DMS53 (cell line): Measurements from ENCODE around the gene GALNT18.

Experiments used
- DNase-seq: peaks from one replicate; lab custom pipeline; 2025; lab: John Stamatoyannopoulos, UW

Gene GALNT18

DNA sequence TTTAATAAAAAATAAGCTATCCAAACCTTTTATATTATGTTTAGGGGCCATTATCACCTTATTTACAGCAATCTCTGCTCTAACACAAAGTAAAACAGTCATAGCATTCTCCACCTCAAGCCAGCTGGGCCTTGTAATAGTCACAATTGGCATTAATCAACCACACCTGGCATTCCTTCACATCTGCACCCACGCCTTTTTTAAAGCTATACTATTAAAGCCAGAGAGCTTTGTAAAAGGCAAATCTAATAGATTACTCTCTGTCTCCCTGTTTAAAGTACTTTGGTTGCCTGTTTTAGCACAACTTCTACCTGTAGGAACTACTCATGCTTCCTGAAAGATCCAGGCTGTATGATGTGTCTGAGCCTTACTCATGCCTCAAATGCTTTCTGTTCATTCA is 381.8 kb downstream of the GALNT18 start:
- DNase-seq, result no peak

DNA sequence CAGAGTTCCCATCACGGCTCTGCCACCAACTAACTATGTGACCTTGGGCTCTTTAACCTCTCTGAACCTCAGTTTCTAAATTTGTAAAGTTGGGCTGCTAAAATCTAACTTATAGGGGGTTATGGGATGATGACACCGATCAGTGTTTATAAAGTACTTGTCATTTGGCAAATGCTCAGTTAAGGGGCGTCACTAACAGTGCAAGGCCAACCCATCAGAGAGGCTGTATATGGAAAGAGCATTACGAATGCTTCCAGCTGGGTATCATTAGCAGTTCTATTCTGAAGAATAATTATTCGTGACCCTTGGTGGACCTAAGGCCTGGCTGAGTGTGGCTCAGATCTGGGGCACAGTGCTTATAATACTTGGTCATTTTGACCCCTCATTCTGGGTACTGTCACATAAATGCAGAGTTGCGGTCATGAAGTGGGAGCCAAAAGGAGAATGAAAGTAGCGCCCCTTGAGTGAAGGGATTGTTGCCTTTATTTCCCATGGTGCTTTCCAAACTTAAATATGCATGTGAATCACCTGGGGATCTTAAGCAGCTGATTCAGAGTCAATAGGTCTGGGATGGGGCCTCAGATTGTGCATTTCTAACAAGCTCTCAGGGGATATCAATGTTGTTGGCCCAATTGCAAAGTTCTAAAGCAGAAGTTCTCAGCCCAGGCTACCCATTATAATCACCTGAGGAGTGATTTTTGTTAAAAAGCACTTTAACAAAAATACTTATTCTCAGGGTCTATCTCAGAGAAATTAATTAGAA is 384.6 kb downstream of the GALNT18 start:
- no peak for DNase-seq

DNA sequence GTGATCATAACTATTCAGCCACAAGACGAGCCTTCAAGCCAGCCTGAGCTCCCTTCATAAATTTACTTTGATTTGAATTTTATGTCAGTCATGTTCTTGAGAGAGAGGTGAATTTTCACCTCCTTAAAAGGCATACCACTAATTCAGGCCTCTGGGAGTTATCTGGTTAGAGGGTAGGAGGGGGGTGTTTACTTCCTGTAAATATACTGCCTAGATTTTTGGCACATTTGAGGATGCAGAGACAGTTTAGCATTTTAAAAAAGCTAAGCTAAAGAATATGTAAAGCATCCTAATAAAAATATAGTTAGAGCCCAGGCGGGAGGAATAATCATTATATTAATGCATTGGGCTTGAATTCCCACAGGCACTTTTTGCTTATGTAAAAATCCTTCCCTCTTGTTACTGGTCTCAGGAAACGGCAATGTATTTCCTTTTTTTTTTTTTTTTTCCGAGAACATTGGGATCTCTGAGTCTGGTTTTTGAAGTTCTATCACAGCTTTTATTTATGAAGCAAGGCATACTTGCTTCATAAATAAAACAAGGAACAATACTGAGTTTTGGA is 385.2 kb downstream of the GALNT18 start:
- DNase-seq, result no peak

DNA sequence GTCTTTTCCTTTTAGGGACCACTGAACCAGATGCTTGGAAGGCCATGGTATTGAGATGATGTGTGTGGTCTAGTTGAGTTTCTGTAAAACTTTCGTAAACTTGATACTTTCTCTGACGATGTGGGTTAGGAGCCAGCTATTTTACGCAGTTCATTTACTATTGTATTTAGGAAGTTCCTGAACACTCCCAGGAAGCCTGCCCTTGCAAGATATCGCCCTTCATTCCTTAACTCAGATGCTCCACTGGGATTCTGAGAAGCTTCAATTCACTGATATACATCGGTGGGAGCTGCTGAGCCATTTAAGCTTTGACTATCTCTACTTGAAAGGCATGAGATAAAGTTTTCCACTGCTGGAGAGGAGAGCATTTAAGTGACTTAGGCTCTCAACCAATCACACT is 390.0 kb downstream of the GALNT18 start:
- DNase-seq, result no peak

DNA sequence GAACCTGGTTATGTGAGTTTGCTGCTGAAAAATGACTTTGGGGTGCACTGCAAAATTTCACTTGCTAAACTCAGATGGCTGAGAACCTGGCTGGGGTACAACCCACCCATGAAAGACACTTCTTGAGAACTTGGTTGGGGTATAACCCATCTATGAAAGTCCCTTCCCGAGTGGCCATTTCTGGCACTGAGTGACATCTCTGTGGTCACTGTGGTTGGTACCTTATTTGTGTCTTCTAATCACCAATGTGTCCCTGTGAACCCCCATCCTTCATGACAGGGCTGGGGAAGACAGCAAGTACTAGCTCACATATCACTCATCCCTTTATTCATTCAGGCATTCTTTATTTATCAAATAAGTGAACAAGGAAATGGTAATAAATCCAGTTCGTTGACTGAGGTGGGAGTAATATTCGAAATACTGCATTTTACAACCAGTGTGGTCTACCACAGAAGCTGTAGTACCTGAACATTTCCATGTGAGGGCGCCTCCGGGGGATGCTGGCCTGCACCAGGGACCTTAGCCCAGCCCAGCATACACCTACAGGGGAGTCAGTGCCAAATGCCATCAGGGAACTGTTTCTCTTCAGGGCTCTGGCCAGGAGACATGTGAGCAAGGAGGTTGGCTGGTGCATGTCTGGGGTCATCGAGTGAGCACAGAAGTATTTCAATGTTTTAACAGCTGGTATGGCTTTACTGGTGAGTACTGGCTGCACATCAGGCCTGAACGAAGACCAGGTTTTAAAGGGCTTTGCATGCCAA is 390.8 kb downstream of the GALNT18 start:
- DNase-seq, result peak; percentile 77

DNA sequence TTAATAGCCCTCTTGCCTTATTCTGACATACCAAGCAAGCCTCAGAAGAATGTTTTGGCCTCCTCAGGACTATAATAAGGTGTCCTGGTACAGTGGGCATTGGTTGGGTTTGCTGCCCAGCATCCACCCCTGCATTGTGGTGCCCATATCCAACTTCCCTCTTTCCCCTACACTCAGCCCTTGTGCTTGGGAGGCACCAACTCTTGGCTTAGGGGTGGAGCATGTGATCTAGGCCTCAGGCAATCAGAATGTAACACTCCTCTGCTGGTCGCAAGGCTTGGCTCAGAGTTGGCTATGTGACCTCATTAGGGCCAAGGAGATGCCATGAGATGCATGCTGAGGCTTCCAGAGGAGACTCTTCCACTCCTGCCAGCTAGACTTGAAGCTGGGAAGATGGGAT is 391.7 kb downstream of the GALNT18 start:
- no peak for DNase-seq

DNA sequence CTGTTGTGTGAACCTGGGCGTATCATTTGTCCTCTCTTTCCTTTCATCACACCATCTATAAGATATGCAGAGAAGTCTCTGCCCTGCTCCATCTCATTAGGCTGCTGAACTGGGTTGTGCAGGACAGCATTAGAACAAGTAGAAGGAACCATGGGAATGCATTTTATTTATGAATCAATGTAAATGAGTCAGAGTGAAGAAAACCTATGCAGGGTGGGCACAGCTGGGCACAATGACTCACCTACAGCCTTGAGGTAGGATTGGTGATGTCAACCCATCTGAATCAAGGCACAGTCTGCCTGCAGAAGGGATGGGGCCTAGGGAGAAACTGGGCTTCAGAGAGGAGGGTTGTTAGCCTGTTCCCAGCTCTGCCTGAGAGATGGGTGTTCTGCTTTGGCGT is 392.2 kb downstream of the GALNT18 start:
- DNase-seq, result peak; percentile 18

DNA sequence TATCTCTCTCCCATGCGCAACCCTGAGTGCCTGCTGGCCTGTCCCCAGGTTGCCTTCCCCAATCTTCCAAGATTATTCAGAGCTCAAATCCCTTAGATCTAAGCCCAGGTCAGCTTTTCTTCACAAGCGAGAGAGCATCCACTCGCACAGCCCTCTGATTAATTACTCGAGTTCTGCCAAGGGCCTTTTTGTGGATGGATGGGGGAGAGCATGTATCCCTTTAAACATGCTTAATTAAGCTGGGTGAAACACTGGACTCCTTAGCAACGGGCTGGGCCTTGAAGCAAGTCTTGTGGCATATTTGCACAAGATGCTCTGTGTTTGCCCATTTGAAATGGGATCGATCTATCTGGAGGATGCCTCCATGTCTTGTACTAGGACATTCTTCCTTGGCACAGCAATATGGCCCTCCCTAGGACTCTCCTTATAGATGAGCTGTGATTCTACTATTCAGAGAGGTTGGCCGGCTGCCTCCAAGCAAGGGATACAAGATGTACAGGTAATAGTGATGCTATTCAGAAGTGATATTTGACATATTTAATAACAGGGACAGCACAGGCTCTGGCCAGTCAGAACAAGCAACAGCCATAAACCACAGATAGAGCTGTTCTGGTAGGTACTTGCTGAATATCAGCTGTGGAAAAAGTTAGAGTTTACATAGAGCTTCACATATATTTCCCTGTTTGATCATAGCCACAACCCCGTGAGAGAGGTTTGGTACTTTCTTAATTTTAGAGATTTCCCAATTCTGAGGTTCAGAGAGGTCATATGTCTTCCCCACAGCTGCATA is 394.3 kb downstream of the GALNT18 start:
- DNase-seq, result no peak
